Suprapubic skin (tissue), 4 donors: ENCODE results near the gene VSIR.

Source experiments
- CTCF ChIP-seq, 2 donors: fragments of 200-600 bp in 1 of 2; fragments of 450-650 bp in 1 of 2; sonication (generic) in 1 of 2; IDR thresholded peaks; one replicate each; pipeline ENCODE4 v1.5.1; 2016 to 2019; ENCODE audit warnings: antibody characterized with exemption in 2 of 2, mild to moderate bottlenecking in 1 of 2, moderate library complexity in 1 of 2
- EP300 ChIP-seq: sonication (generic); formaldehyde crosslinking; IDR thresholded peaks from one replicate; pipeline ENCODE4 v1.6.1; 2017; ENCODE audit warnings: antibody characterized with exemption
- POLR2A ChIP-seq, 2 donors: fragments of 450-650 bp; IDR thresholded peaks; one replicate each; pipeline ENCODE4 v1.6.1; 2017; ENCODE audit warnings: antibody characterized with exemption in 2 of 2, mild to moderate bottlenecking in 2 of 2, moderate library complexity in 2 of 2
- POLR2AphosphoS5 ChIP-seq, 3 donors: sonication (generic); formaldehyde crosslinking; IDR thresholded peaks; one replicate each; pipeline ENCODE4 v1.6.1; 2017; ENCODE audit warnings: antibody characterized with exemption in 3 of 3

DNA sequence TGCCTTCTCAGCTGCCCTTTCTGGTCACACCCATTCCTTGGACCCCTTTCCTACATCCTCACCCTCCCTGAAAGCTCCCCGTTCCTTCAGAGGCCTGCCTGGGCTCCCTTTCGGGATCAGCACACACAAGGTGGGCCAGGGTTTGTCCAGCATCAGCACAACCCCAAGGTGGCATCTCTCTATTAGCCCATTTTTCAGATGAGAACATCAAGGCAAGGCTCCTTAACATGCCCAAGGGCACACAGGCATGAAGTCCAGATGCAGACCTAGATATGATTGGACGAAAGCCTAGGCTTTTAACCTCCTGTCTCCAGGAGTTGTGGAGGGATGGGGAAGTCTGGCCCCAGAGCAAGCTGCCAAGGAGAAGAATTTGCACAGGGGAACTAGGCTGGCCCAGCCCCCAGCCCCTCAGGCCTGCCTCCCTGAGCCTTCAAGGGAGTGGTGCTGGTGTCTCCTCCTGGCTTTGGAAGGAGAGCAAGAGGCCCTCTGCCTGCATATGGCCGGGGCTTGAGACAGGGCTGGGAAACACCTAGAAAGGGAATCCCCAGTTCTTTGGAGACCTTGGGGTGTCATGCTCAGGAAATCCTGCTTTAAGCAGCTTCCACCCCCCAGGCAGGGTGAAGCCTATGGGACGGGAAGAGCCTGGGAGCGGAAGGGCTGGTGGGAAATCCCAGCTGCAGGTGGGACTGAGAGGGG is 9.0 kb upstream of the VSIR start:
- TF ChIP-seq CTCF (IDR thresholded peaks at IDR 0.05) (no peak), EP300 (no peak), POLR2AphosphoS5 (IDR thresholded peaks at IDR 0.05) (no peak), POLR2A (IDR thresholded peaks at IDR 0.05) (no peak)
